Stimulated activated CD8-positive, alpha-beta memory T cell treated with anti-CD3 and anti-CD28 coated beads, Interleukin-7, amount 100 ng/mL, for 1 hour (primary cell): ENCODE data around the gene NEDD9.

Experiments used
- DNase-seq, 2 donors: peaks; one replicate each; pipeline ENCODE4 v3.0.0-alpha.2; 2020; ENCODE audit warnings: low read depth in 2 of 2

The NEDD9 gene

DNA sequence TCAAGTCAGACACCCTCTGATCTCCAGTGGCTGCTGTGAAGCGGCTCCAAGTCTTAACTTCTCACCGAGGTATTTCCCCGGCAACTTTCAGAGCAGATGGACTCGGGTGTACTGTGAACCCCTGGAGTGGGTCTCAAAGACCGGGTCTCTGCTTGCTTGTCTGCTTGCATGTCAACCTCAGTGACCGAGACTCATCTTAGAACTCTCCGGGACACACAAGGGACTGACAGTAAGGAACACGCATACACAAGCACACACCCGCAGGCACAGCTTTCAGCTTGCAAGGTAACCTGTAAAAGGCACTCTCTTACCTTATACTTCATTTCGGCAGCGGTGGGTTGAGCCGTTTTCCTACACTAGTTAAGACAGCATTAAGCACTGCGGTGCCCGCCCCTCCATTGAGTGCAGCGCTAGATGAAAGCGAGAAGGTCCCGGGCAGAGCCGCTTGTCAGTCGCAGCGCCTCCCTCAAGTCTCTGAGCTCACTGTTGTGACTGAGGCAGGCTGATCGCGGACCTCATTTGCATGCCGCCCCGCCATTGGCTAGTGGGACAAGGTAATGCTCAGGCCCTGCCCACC, at the start of gene NEDD9:
TSS of gene NEDD9 (minus strand) at position 476 of the 577 bp plus-strand sequence. CDS start at position 323, 153 bp downstream.
- DNase-seq: peak; percentile 80 to 88

DNA sequence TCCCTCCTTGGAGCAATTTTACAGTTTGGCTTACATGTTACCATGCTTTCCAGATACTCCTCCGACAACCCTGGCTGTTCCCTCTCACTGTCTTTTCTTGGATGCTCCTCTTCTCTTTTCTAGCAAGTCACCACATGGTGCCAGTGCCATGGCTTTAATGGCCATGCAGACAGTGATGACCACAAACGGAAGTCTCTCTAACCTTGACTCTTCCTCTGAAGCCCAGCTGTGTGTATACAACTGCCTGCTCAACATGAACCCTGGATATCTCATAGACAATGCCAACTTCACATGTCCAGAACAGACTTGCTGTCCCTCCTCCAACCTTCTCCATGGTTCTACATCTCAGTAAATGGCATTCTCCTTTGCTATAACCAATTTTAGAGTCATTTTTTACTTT, 49.8 kb upstream of the NEDD9 start:
- no peak for DNase-seq

- DNase-seq: no peak
These were observed 47.9 kb upstream of the NEDD9 start for GRCh38 chr6:11280394-11280793.

DNA sequence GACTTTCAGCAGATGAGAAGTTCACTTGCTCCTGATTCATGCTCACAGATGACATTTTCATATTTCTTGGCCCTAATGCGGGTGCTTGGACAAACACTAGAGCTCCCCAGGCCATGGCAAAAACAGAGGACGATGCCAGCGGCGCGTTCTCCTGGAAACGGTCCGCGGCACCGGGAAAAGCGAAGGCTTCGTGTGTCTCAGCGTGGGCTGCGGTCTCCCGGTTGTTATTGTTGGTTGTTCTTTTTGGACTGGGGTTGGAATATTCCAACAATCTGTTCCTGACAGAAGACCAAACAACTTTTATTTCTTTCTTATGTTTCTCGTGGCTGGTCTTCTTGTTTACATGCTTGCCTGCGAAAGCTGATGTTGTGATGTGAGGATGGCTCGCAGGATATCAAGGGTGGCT, 46.8 kb upstream of the NEDD9 start:
- DNase-seq: no peak

DNA sequence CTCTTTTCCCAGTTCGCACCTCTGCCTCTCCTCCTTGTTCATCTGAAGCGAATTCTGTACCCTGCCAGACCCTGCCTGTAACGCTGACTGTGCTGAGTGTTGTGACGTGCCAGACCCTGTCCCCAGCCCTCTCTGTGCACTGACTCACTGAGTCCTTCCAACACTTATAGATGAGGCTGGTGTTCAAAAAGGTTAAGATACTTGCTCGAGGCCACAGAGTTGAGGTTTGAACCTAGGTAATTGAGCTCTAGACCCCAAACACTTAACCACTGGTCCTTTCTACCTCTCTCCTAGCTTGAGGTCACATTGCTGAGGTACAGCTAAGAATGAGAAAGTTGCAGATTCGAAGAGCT, 45.7 kb upstream of the NEDD9 start:
- no peak for DNase-seq

DNA sequence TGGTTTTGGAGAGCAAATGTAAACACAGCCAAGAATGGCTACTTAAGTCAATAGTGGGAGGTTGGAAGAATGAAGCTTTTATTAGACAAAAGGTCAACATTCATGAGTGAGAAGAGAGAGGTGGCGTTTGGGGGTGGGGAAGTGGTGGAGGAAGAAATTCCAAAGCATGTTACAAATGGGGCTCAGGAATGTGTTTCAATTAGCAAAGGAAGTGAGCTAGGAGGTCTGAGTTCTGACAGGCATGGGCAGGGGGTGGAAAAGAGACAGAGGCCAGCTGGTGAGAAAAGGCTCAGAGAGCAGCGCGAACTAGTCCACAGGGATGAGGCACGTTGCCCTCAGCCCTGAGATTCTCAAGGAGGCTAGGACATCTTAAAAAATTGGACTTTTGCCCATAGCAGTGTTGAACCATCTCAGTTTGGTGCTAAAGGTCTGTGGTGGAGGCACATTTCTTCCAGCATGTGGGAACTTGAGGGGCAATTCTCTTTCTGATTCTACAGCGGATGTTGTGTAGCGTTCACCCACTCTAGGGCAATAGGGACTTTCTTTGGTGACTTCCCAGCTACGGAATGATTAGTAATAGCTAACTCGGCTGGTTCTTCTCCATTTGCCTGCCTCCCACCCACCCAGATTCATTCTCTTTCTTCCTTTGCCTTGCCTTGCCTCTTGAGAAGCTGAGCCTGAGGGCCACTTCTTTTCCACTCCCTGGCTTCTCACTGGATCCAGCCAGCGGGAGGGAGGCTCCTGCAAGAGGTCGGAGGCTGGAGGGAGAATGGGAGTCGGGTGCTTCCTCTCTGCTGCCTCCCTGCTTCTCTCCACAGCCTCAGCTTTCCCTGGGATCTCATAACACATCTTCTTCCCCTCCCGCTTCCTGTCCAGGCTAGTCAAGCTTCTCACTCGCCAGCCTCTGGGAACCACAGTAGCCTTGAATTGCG, 45.1 kb upstream of the NEDD9 start:
- DNase-seq: no peak

DNA sequence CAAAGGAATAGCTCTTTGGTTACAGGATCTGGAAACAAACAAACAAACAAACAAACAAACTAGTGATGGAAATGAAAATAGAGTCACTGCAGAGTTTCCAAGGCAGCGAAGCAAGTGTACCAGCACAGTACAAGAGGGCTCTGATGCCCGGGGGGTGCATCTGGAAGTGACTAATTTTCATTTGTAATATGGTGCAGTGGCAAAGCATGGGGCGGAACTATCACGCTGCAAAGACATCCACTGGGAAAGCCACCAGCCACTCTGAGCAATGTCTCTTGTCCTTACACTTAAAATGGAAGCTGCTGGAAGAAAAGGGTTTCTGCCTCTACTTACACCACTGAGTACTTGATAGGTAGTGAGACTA, 44.4 kb upstream of the NEDD9 start:
- DNase-seq: no peak

DNA sequence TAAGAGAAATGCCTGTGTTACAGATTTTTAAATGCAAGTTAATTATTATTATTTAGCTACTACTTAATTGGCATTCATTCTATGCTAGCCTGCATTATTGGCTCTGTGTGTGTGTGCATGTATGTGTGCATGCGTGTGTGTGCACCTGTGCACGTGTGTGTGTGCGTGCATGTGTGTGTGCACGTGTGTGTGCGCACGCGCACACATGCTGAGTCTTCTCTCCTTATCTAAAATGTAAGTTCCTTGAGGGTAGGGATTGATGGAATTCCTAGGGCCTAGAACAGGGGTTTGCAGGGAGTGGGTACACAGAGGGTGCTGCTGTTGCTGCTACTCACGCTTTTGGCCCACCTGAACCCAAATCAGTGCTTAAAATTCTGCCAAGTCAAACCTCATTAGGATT, 43.8 kb upstream of the NEDD9 start:
- no peak for DNase-seq

GRCh38 chr6:11275598-11275997, 43.1 kb upstream of the NEDD9 start:
- no peak for DNase-seq

DNA sequence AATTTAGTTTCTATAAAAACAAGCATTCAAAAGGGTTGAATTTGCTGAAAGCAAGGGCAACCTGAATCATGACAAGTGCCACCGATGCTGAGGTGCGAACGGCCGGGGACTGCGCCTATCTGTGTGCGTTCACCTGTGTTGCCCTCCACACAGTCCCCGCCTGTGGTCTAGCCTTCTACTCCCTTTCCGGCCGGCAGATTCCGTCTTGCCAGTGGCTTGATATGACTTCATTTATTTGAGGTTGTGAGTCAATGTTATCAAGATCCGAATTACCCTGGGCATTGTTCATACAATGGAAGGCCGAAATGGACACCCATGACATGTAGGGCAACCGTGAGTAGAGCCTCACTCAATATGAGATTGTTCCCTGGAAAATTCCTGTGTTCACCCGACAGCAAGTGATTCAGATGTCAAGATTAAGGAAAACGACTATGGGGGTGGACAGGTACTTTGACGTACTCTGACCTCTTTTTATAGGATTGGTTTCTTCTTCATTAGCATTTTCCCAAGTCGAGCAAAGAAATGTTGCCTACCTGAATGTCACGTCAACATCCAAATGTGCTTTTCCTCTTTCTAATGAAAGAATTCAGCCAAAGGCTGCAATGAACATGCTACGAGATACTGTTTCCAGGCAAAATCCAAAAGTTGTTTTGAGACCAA, 41.1 kb upstream of the NEDD9 start:
- no peak for DNase-seq

GRCh38 chr6:11272491-11273192, 40.2 kb upstream of the NEDD9 start:
- no peak for DNase-seq

DNA sequence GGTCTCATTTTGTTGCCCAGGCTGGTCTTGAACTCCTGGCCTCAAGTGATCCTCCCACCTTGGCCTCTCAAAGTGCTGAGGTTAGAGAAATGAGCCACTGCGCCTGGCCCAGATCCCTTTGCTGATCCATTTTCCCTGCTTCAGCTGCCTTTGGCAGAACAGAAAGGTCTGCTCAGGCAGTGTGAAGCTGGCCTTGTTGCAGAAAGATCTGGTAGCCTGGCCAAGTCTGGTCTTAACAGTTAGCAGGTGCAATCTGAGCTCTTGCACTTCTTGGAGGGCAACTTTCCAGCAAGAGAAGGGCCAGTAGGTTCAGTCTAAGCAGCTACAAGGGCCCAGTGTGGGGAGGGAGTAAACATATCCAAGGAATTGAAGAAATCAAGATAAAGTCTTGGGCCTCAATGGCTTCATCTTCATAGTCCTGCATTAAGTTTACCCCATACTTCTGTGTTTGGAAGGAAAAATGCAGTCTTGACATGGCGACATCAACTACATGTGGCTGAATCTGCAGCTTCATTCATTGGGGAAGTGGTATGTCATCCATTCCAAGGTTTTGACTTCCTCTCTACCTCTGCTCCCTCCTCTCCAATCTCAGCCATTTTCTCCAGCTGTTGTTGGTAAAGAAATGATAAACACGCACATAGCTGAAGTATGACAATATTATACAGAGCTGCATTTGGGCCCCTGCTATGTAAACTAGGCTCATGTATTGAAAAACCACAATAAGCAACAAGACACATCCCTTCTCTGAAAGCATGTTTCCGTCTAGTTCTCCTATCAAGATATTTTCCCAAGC, 39.0 kb upstream of the NEDD9 start:
- no peak for DNase-seq

GRCh38 chr6:11270030-11271027, 37.9 kb upstream of the NEDD9 start:
- no peak for DNase-seq

GRCh38 chr6:11268978-11269377, 36.5 kb upstream of the NEDD9 start:
- no peak for DNase-seq

DNA sequence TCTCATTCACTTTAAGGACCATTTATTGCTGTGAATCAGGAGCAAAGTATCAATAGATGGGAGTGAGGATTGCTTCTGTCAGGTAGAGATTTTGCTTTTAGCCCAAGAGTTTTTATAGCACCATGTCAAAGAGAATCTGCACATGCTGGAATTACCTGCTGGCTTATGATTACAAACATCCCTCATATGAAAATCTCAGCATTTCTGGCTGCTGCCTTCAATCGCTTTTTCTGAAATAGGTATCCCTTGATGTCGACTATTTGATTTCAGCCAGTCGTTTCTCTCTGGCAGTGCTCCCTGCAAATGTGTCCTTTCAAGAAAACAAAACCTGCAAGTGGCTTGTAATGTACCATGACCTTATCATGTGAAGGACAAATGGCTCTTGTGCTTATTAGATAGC, 34.5 kb upstream of the NEDD9 start:
- no peak for DNase-seq

- no peak for DNase-seq
These were observed 33.5 kb upstream of the NEDD9 start for GRCh38 chr6:11265932-11266331.

GRCh38 chr6:11264100-11264499, 31.6 kb upstream of the NEDD9 start:
- no peak for DNase-seq

GRCh38 chr6:11263291-11263775, 30.9 kb upstream of the NEDD9 start:
- no peak for DNase-seq

GRCh38 chr6:11262242-11262641, 29.8 kb upstream of the NEDD9 start:
- DNase-seq: no peak
